Measurements from ENCODE around the gene KYNU. TPM values are rescaled to one million over a fixed set of nuclear protein-coding genes. Genes with fewer than 3 reads are reported as not detected.

KYNU gene
- total RNA-seq, 4 donors from 2014 or later: 0.63 to 8.7 (median 4.2) TPM

- no peaks in the 10 kb centered on the region for H3K9me3 ChIP-seq
- H3K27ac ChIP-seq: no peak overlapping the region
- TF ChIP-seq CTCF (IDR thresholded peaks at IDR 0.05): no peak
- no peak for TF ChIP-seq EP300 (IDR thresholded peaks at IDR 0.05)
- TF ChIP-seq POLR2A (IDR thresholded peaks at IDR 0.05): no peak
- H3K4me1 ChIP-seq: no peaks in the 10 kb centered on the region
- no peaks in the 10 kb centered on the region for H3K27me3 ChIP-seq
- DNase-seq (ENCODE audit: low spot score in 2 of 2): no peak
- no peak overlapping the region for H3K4me3 ChIP-seq
- no peaks in the 10 kb centered on the region for H3K36me3 ChIP-seq
These were observed 73.9 kb downstream of the KYNU start for GRCh38 chr2:142951190-142952007.

GRCh38 chr2:142952018-142952417 lies 74.6 kb downstream of the KYNU start:
- Histone ChIP-seq H3K9me3 (no peaks in the 10 kb centered on the region), H3K4me1 (no peaks in the 10 kb centered on the region), H3K36me3 (no peaks in the 10 kb centered on the region), H3K27me3 (no peaks in the 10 kb centered on the region), H3K27ac (no peak overlapping the region), H3K4me3 (no peak overlapping the region)
- WGBS, 2 donors: 83 to 86% methylated on average over 3 of the region's 3 CpGs
- DNase-seq (ENCODE audit: low spot score in 2 of 2): no peak
- TF ChIP-seq CTCF (IDR thresholded peaks at IDR 0.05) (no peak), POLR2A (IDR thresholded peaks at IDR 0.05) (no peak), EP300 (IDR thresholded peaks at IDR 0.05) (no peak)

- Histone ChIP-seq H3K36me3 (no peaks in the 10 kb centered on the region), H3K4me1 (no peaks in the 10 kb centered on the region), H3K27ac (no peak overlapping the region), H3K4me3 (no peak overlapping the region), H3K9me3 (no peaks in the 10 kb centered on the region), H3K27me3 (no peaks in the 10 kb centered on the region)
- no peak for DNase-seq (ENCODE audit: low spot score in 2 of 2)
- 65 to 75% methylated on average over 6 of the region's 6 CpGs for WGBS, 2 donors
- TF ChIP-seq POLR2A (IDR thresholded peaks at IDR 0.05) (no peak), CTCF (IDR thresholded peaks at IDR 0.05) (no peak), EP300 (IDR thresholded peaks at IDR 0.05) (no peak)
These were observed 75.5 kb downstream of the KYNU start for GRCh38 chr2:142952793-142953494.

GRCh38 chr2:142954493-142954892 lies 77.0 kb downstream of the KYNU start:
- Histone ChIP-seq H3K36me3 (no peaks in the 10 kb centered on the region), H3K27ac (no peak overlapping the region), H3K9me3 (no peaks in the 10 kb centered on the region), H3K4me1 (no peaks in the 10 kb centered on the region), H3K4me3 (no peak overlapping the region), H3K27me3 (no peaks in the 10 kb centered on the region)
- WGBS, 2 donors: 81 to 84% methylated on average over 1 of the region's 1 CpG
- TF ChIP-seq EP300 (IDR thresholded peaks at IDR 0.05): no peak
- TF ChIP-seq POLR2A (IDR thresholded peaks at IDR 0.05): no peak
- no peak for TF ChIP-seq CTCF (IDR thresholded peaks at IDR 0.05)
- DNase-seq (ENCODE audit: low spot score in 2 of 2): no peak

GRCh38 chr2:142957144-142957543 lies 79.7 kb downstream of the KYNU start:
- TF ChIP-seq CTCF (IDR thresholded peaks at IDR 0.05): no peak
- TF ChIP-seq EP300 (IDR thresholded peaks at IDR 0.05): no peak
- TF ChIP-seq POLR2A (IDR thresholded peaks at IDR 0.05): no peak
- WGBS, 2 donors: 74 to 85% methylated on average over 1 of the region's 1 CpG
- no peaks in the 10 kb centered on the region for H3K27me3 ChIP-seq
- no peak overlapping the region for H3K27ac ChIP-seq
- no peaks in the 10 kb centered on the region for H3K36me3 ChIP-seq
- no peak overlapping the region for H3K4me3 ChIP-seq
- no peak for DNase-seq (ENCODE audit: low spot score in 2 of 2)
- no peaks in the 10 kb centered on the region for H3K9me3 ChIP-seq
- no peaks in the 10 kb centered on the region for H3K4me1 ChIP-seq

Data from tibial nerve (tissue), 4 donors.